ENCODE results near the gene VPREB3.

VPREB3 gene

GRCh38 chr22:23767673-23768548, 13.7 kb upstream of the VPREB3 start, which contains the start of gene CHCHD10:
Gene CHCHD10, minus strand, starts transcription at chr22:23767972. Its CDS starts 98 bp downstream, at chr22:23767874.
- no peaks in the 10 kb centered on the region for H3K27me3 ChIP-seq (ENCODE audit: low read depth, low read length)
- peak within 1 kb of the TSS; percentile 80 for H3K9ac ChIP-seq (ENCODE audit: low read length)
- peaks cover 27% of the 10 kb centered on the region for H3K36me3 ChIP-seq (replicated peaks; ENCODE audit: low read depth, low read length)
- peak within 1 kb of the TSS; percentile 46 for H3K27ac ChIP-seq (ENCODE audit: low read length)
- peaks cover 34% of the 10 kb centered on the region for H3K4me1 ChIP-seq (ENCODE audit: low read length)
- TF ChIP-seq EZH2phosphoT487 (IDR thresholded peaks at IDR 0.05; ENCODE audit: low read depth) (no peak), CTCF (IDR thresholded peaks at IDR 0.05; ENCODE audit: low read depth, low read length) (peak; percentile 58)
- peak within 1 kb of the TSS; percentile 89 for H2AFZ ChIP-seq (ENCODE audit: low read depth, low read length)
- no peaks in the 10 kb centered on the region for H3K9me3 ChIP-seq (ENCODE audit: insufficient read depth, low read length)
- peak within 1 kb of the TSS; percentile 96 for H3K4me2 ChIP-seq (ENCODE audit: low read length)
- H4K20me1 ChIP-seq (ENCODE audit: insufficient read depth, low read length) = peaks cover 12% of the 10 kb centered on the region
- H3K4me3 ChIP-seq (ENCODE audit: low read length) = peak within 1 kb of the TSS; percentile 94
- peaks cover 27% of the 10 kb centered on the region for H3K79me2 ChIP-seq (ENCODE audit: low read length)

GRCh38 chr22:23767303-23767672, 13.1 kb upstream of the VPREB3 start:
- peak overlapping the region; percentile 80 for H3K9ac ChIP-seq (ENCODE audit: low read length)
- no peak overlapping the region for H2AFZ ChIP-seq (ENCODE audit: low read depth, low read length)
- H3K36me3 ChIP-seq (replicated peaks; ENCODE audit: low read depth, low read length) = peaks cover 27% of the 10 kb centered on the region
- H3K9me3 ChIP-seq (ENCODE audit: insufficient read depth, low read length) = no peaks in the 10 kb centered on the region
- peaks cover 33% of the 10 kb centered on the region for H3K4me1 ChIP-seq (ENCODE audit: low read length)
- no peaks in the 10 kb centered on the region for H3K27me3 ChIP-seq (ENCODE audit: low read depth, low read length)
- TF ChIP-seq CTCF (IDR thresholded peaks at IDR 0.05; ENCODE audit: low read depth, low read length) = no peak
- no peak for TF ChIP-seq EZH2phosphoT487 (IDR thresholded peaks at IDR 0.05; ENCODE audit: low read depth)
- H3K27ac ChIP-seq (ENCODE audit: low read length) = peak overlapping the region; percentile 46; the same call in 1 of the 2 replicates
- H3K79me2 ChIP-seq (ENCODE audit: low read length) = peaks cover 27% of the 10 kb centered on the region
- H3K4me2 ChIP-seq (ENCODE audit: low read length) = peak overlapping the region; percentile 96
- H4K20me1 ChIP-seq (ENCODE audit: insufficient read depth, low read length) = peaks cover 12% of the 10 kb centered on the region
- peak overlapping the region; percentile 94 for H3K4me3 ChIP-seq (ENCODE audit: low read length)

GRCh38 chr22:23764899-23765881, 11.0 kb upstream of the VPREB3 start:
- Histone ChIP-seq H2AFZ (ENCODE audit: low read depth, low read length) (no peak overlapping the region), H3K4me3 (ENCODE audit: low read length) (no peak overlapping the region), H3K9ac (ENCODE audit: low read length) (no peak overlapping the region), H3K9me3 (ENCODE audit: insufficient read depth, low read length) (no peaks in the 10 kb centered on the region), H4K20me1 (ENCODE audit: insufficient read depth, low read length) (peaks cover 12% of the 10 kb centered on the region), H3K36me3 (replicated peaks; ENCODE audit: low read depth, low read length) (peaks cover 27% of the 10 kb centered on the region), H3K27ac (ENCODE audit: low read length) (no peak overlapping the region), H3K27me3 (ENCODE audit: low read depth, low read length) (no peaks in the 10 kb centered on the region), H3K79me2 (ENCODE audit: low read length) (peaks cover 27% of the 10 kb centered on the region), H3K4me2 (ENCODE audit: low read length) (no peak overlapping the region), H3K4me1 (ENCODE audit: low read length) (peaks cover 23% of the 10 kb centered on the region)
- no peak for TF ChIP-seq CTCF (IDR thresholded peaks at IDR 0.05; ENCODE audit: low read depth, low read length)
- TF ChIP-seq EZH2phosphoT487 (IDR thresholded peaks at IDR 0.05; ENCODE audit: low read depth) = no peak
